Measurements from ENCODE around the gene GPR65.

Gene GPR65

DNA sequence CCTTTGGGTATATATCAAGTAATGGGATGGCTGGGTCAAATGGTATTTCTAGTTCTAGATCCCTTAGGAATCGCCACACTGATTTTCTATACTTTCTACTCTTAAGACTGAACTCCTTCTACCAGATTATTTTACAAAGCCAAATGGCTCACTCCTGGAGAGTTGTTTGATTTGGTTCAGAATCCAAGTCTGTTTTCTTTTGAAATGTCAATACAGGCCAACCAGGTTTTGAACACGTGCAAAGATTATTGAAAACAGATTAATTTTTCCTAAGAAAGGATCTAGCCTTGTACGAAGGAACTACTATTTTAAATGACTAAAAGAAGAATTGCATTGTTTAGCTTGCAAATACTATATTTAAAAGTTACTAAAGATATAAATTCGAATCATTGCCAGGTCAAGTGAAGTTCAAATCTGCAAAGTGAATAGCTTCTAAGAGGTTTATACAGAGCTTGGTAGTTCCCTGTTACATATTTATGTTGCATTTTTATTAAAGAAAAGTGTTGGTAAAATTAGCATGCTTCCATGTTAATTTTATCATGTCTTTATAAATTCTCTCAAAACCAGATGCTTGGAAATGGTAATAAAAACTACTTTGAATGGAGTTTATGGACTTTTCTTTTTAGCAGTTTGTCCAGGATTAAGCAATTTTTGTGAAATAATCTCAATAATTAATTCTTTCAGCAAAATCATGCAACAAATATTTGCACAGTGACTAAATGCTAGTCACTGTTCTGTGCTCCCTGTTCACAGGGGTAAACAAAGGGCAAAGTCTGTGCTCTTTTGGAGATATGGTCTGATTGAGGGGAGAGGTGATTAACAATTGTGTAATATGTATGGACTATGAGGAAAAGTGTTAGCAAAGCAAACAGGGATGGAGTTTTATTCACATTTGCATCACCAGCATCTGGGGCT is 38.9 kb downstream of the GPR65 start:
- H3K36me3 ChIP-seq (replicated peaks; ENCODE audit: insufficient read depth, low read length), result no peaks in the 10 kb centered on the region
- H3K4me2 ChIP-seq (ENCODE audit: low read depth, low read length), result no peak overlapping the region
- H3K79me2 ChIP-seq (ENCODE audit: low read length), result no peaks in the 10 kb centered on the region
- H3K9me3 ChIP-seq (replicated peaks; ENCODE audit: insufficient read depth, low read length), result no peaks in the 10 kb centered on the region
- no peaks in the 10 kb centered on the region for H3F3A ChIP-seq (ENCODE audit: insufficient read depth, low read length)
- TF ChIP-seq, protein P1, sequence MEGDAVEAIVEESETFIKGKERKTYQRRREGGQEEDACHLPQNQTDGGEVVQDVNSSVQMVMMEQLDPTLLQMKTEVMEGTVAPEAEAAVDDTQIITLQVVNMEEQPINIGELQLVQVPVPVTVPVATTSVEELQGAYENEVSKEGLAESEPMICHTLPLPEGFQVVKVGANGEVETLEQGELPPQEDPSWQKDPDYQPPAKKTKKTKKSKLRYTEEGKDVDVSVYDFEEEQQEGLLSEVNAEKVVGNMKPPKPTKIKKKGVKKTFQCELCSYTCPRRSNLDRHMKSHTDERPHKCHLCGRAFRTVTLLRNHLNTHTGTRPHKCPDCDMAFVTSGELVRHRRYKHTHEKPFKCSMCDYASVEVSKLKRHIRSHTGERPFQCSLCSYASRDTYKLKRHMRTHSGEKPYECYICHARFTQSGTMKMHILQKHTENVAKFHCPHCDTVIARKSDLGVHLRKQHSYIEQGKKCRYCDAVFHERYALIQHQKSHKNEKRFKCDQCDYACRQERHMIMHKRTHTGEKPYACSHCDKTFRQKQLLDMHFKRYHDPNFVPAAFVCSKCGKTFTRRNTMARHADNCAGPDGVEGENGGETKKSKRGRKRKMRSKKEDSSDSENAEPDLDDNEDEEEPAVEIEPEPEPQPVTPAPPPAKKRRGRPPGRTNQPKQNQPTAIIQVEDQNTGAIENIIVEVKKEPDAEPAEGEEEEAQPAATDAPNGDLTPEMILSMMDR (IDR thresholded peaks at IDR 0.05; ENCODE audit: low read length), result no peak
- TF ChIP-seq EZH2 (optimal IDR thresholded peaks at IDR 0.05; ENCODE audit: low read depth, low read length) (no peak), EZH2phosphoT487 (IDR thresholded peaks at IDR 0.05; ENCODE audit: low read length) (no peak)
- no peak overlapping the region for H3K27ac ChIP-seq (ENCODE audit: low read length)
- no peak overlapping the region for H2AFZ ChIP-seq (ENCODE audit: low read length)
- no peaks in the 10 kb centered on the region for H4K20me1 ChIP-seq (ENCODE audit: insufficient read depth, low read length)
- H3K4me3 ChIP-seq (ENCODE audit: low read length), result no peak overlapping the region
- no peaks in the 10 kb centered on the region for H3K27me3 ChIP-seq (replicated peaks; ENCODE audit: insufficient read depth, low read length)
- H3K9me2 ChIP-seq (replicated peaks; ENCODE audit: insufficient read depth, low read length), result no peaks in the 10 kb centered on the region
- H3K4me1 ChIP-seq (ENCODE audit: low read length), result no peaks in the 10 kb centered on the region
- no peak overlapping the region for H3K9ac ChIP-seq (ENCODE audit: low read length)
- DNase-seq, result no peak

DNA sequence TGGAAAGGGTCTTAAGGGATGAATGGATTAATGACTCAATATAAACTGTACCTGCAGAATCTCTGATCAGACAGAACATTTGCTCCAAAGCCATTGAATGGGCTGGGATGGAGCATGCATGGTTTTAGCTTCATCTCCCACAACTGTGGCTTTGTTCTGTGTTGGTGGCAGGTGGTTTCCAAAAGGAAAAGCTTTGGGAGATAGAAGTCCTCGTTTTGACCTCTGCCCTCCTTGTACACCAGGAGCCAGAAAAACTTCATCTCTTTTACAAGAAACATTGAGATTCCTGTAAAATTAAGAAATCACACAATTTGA is 39.5 kb downstream of the GPR65 start:
- TF ChIP-seq EZH2phosphoT487 (IDR thresholded peaks at IDR 0.05; ENCODE audit: low read length) (no peak), EZH2 (optimal IDR thresholded peaks at IDR 0.05; ENCODE audit: low read depth, low read length) (no peak)
- TF ChIP-seq, protein P1 (IDR thresholded peaks at IDR 0.05; ENCODE audit: low read length), result no peak
- H4K20me1 ChIP-seq (ENCODE audit: insufficient read depth, low read length), result no peaks in the 10 kb centered on the region

DNA sequence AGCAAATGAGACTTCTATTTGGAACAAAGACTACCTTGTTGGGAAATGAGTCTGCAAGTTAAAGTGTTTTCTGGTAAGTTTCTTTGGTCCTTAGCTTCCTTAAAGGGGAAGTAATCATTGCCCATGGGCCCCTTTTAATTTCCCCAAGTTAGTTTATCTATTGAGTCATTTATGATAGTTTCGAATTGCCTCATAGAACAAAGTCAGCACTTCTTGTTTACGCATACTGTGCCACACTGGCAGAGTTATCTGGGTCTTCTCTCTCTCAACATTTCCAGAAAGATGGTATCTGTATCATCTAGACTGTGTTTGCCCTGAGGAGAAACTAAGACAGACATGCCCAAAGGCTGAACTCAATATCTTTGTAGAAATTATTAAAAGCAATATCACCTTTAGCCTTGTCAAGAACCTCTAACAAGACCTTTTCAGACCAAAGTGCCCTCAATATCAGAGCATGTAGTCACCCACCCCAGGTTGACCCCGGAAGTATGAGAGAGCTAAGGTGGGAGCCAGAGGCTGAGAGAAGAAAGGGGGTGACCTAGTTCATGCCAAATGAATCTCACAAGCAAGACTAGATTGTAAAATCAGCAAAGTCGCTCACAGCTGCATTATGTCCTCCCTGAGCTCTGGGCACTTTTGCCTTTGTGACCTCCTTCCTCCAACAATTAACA is 40.0 kb downstream of the GPR65 start:
- Histone ChIP-seq H3K9ac (ENCODE audit: low read length) (no peak overlapping the region), H3F3A (ENCODE audit: insufficient read depth, low read length) (no peaks in the 10 kb centered on the region), H3K36me3 (replicated peaks; ENCODE audit: insufficient read depth, low read length) (no peaks in the 10 kb centered on the region), H3K4me3 (ENCODE audit: low read length) (no peak overlapping the region), H3K9me3 (replicated peaks; ENCODE audit: insufficient read depth, low read length) (no peaks in the 10 kb centered on the region), H3K4me2 (ENCODE audit: low read depth, low read length) (no peak overlapping the region), H3K27ac (ENCODE audit: low read length) (no peak overlapping the region), H2AFZ (ENCODE audit: low read length) (no peak overlapping the region), H3K79me2 (ENCODE audit: low read length) (no peaks in the 10 kb centered on the region), H4K20me1 (ENCODE audit: insufficient read depth, low read length) (no peaks in the 10 kb centered on the region), H3K9me2 (replicated peaks; ENCODE audit: insufficient read depth, low read length) (no peaks in the 10 kb centered on the region), H3K27me3 (replicated peaks; ENCODE audit: insufficient read depth, low read length) (no peaks in the 10 kb centered on the region), H3K4me1 (ENCODE audit: low read length) (no peaks in the 10 kb centered on the region)
- TF ChIP-seq, protein P1 (IDR thresholded peaks at IDR 0.05; ENCODE audit: low read length), result no peak
- TF ChIP-seq EZH2phosphoT487 (IDR thresholded peaks at IDR 0.05; ENCODE audit: low read length) (no peak), EZH2 (optimal IDR thresholded peaks at IDR 0.05; ENCODE audit: low read depth, low read length) (no peak)
- no peak for DNase-seq

More for the DNA sequence above, 39.5 kb downstream of the GPR65 start:
- no peaks in the 10 kb centered on the region for H3K9me3 ChIP-seq (replicated peaks; ENCODE audit: insufficient read depth, low read length)
- no peaks in the 10 kb centered on the region for H3K79me2 ChIP-seq (ENCODE audit: low read length)
- H3K4me2 ChIP-seq (ENCODE audit: low read depth, low read length), result no peak overlapping the region
- DNase-seq, result no peak
- H2AFZ ChIP-seq (ENCODE audit: low read length), result no peak overlapping the region
- no peaks in the 10 kb centered on the region for H3K9me2 ChIP-seq (replicated peaks; ENCODE audit: insufficient read depth, low read length)
- no peaks in the 10 kb centered on the region for H3K36me3 ChIP-seq (replicated peaks; ENCODE audit: insufficient read depth, low read length)
- H3K27me3 ChIP-seq (replicated peaks; ENCODE audit: insufficient read depth, low read length), result no peaks in the 10 kb centered on the region
- no peaks in the 10 kb centered on the region for H3K4me1 ChIP-seq (ENCODE audit: low read length)
- no peak overlapping the region for H3K4me3 ChIP-seq (ENCODE audit: low read length)
- no peak overlapping the region for H3K27ac ChIP-seq (ENCODE audit: low read length)
- H3F3A ChIP-seq (ENCODE audit: insufficient read depth, low read length), result no peaks in the 10 kb centered on the region
- no peak overlapping the region for H3K9ac ChIP-seq (ENCODE audit: low read length)
